ENCODE measurements around the gene QPRT. TPM values are rescaled to one million over a fixed set of nuclear protein-coding genes. Genes with fewer than 3 reads are reported as not detected.
"Not testable (repeated sequence)": the region's sequence is repeated elsewhere in the genome, so short reads cannot be mapped to it uniquely, and the experiment has no call there.

The QPRT gene
- total RNA-seq, 2 donors from 2014 or later = 8.3 to 11.1 TPM

- Histone ChIP-seq H3K4me3 (no peak overlapping the region), H3K9me3 (no peaks in the 10 kb centered on the region), H3K27me3 (replicated peaks; ENCODE audit: insufficient read depth) (no peaks in the 10 kb centered on the region), H3K36me3 (no peaks in the 10 kb centered on the region), H3K27ac (no peak overlapping the region), H3K4me1 (replicated peaks) (peaks cover 11% of the 10 kb centered on the region)
- intact Hi-C loops (cut with DNase I) = no loop called here
- no peak for TF ChIP-seq POLR2AphosphoS5 (IDR thresholded peaks at IDR 0.05)
- TF ChIP-seq POLR2A (IDR thresholded peaks at IDR 0.05) = no peak
- TF ChIP-seq, protein P1, sequence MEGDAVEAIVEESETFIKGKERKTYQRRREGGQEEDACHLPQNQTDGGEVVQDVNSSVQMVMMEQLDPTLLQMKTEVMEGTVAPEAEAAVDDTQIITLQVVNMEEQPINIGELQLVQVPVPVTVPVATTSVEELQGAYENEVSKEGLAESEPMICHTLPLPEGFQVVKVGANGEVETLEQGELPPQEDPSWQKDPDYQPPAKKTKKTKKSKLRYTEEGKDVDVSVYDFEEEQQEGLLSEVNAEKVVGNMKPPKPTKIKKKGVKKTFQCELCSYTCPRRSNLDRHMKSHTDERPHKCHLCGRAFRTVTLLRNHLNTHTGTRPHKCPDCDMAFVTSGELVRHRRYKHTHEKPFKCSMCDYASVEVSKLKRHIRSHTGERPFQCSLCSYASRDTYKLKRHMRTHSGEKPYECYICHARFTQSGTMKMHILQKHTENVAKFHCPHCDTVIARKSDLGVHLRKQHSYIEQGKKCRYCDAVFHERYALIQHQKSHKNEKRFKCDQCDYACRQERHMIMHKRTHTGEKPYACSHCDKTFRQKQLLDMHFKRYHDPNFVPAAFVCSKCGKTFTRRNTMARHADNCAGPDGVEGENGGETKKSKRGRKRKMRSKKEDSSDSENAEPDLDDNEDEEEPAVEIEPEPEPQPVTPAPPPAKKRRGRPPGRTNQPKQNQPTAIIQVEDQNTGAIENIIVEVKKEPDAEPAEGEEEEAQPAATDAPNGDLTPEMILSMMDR (IDR thresholded peaks at IDR 0.05) = no peak
- 67% methylated on average over 6 of the region's 6 CpGs for WGBS
- no peak for DNase-seq (ENCODE audit: low spot score)
Measured at GRCh38 chr16:29736764-29737163, 57.8 kb downstream of the QPRT start.

DNA sequence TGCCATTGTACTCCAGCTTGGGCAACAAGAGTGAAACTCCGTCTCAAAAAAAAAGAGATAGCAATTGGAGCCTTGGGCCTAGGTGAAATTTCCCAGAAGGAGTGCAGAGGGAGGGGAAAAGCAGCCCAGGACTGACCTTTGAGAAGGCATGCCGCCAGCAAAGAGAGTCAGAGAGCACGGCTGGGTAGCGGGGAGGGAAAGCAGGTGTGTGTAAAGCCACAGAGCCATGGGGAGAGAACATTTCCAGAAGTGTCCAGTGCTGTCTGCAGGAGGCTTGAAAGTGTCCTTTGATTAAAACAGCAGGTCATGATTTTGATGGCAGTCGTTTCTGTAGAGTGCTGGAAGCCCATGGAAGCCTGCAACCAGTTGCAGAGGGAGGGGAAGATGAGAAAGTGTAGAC is 58.7 kb downstream of the QPRT start:
- peaks cover 12% of the 10 kb centered on the region for H3K4me1 ChIP-seq (replicated peaks)
- no peak for DNase-seq (ENCODE audit: low spot score)
- peak overlapping the region in 1 of 2 donors; percentile 86 for H3K27ac ChIP-seq
- no peaks in the 10 kb centered on the region for H3K9me3 ChIP-seq
- no peaks in the 10 kb centered on the region for H3K27me3 ChIP-seq (replicated peaks; ENCODE audit: insufficient read depth)
- H3K4me3 ChIP-seq = no peak overlapping the region
- TF ChIP-seq, protein P1 (IDR thresholded peaks at IDR 0.05) = no peak
- TF ChIP-seq POLR2AphosphoS5 (IDR thresholded peaks at IDR 0.05) (no peak), POLR2A (IDR thresholded peaks at IDR 0.05) (no peak)
- 82% methylated on average over 5 of the region's 5 CpGs for WGBS
- H3K36me3 ChIP-seq = no peaks in the 10 kb centered on the region
- intact Hi-C loops (cut with DNase I) = no loop called here

DNA sequence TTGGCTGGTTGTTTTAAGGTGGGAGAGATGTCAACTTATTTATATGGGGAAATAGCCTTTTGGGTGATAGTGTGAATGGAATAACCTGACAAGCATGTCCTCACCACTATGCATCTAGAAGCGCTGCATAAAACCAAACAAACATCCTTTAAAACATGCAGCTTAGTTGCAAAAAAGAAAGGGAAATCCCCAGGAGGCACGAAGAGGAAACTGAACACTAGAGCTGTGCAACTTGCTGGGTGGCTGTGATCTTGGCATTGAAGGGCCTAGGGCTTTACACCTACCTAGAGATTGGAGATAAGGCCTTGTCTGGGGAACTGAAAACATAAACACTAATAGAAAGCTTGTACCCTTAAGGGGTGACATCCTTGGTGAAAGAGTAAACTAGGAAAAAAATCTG is 59.5 kb downstream of the QPRT start:
- TF ChIP-seq POLR2A (IDR thresholded peaks at IDR 0.05) (no peak), POLR2AphosphoS5 (IDR thresholded peaks at IDR 0.05) (peak; percentile 46)
- TF ChIP-seq, protein P1 (IDR thresholded peaks at IDR 0.05) = peak in 1 of 4 experiments; percentile 7
- DNase-seq (ENCODE audit: low spot score) = no peak
- Histone ChIP-seq H3K27ac (peak overlapping the region; percentile 74 to 86), H3K27me3 (replicated peaks; ENCODE audit: insufficient read depth) (no peaks in the 10 kb centered on the region), H3K4me1 (replicated peaks) (peaks cover 12% of the 10 kb centered on the region), H3K36me3 (no peaks in the 10 kb centered on the region), H3K4me3 (no peak overlapping the region), H3K9me3 (no peaks in the 10 kb centered on the region)
- intact Hi-C loops (cut with DNase I) = no loop called here
- WGBS = 68% methylated on average over 2 of the region's 2 CpGs

DNA sequence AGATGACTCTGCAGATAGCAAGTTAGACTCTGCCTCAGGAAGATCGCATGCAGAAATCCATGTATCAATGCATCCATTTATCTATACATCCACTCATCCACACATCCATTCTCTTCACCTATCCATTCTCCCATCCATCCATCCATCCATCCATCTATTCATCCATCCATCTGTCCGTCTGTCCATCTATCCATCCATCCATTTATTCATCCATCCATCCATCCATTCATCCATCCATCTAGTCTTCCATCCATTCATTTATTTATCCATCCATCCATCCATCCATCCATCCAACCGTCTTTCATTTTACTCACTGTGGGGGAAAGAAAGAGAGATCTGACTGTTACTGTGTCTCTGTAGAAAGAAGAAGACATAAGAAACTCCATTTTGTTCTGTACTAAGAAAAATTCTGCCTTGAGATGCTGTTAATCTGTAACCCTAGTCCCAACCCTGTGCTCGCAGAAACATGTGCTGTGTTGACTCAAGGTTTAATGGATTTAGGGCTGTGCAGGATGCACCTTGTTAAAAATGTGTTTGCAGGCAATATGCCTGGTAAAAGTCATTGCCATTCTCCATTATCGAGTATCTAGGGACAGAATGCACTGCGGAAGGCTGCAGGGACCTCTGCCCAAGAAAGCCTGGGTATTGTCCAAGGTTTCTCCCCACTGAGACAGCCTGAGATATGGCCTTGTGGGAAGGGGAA is 61.1 kb downstream of the QPRT start:
- H3K27me3 ChIP-seq (replicated peaks; ENCODE audit: insufficient read depth); H3K4me3 ChIP-seq; H3K9me3 ChIP-seq; H3K36me3 ChIP-seq; intact Hi-C loops (cut with DNase I): not testable (repeated sequence)
- DNase-seq (ENCODE audit: low spot score) = peak; percentile 74
- peaks cover 20% of the 10 kb centered on the region for H3K4me1 ChIP-seq (replicated peaks)
- 39% methylated on average over 6 of the region's 6 CpGs for WGBS
- TF ChIP-seq POLR2AphosphoS5 (IDR thresholded peaks at IDR 0.05) = peak; percentile 85
- peak overlapping the region; percentile 74 to 86 for H3K27ac ChIP-seq

- H3K4me1 ChIP-seq (replicated peaks) = peaks cover 20% of the 10 kb centered on the region
- H3K36me3 ChIP-seq; H3K4me3 ChIP-seq; H3K27me3 ChIP-seq (replicated peaks; ENCODE audit: insufficient read depth); intact Hi-C loops (cut with DNase I); H3K9me3 ChIP-seq: not testable (repeated sequence)
- H3K27ac ChIP-seq = peak overlapping the region; percentile 74 to 86
- whole genome bisulfite sequencing = 14% methylated on average over 11 of the region's 11 CpGs
- DNase-seq (ENCODE audit: low spot score) = peak; percentile 60
Measured at GRCh38 chr16:29740630-29741015, 61.6 kb downstream of the QPRT start.

- Histone ChIP-seq H3K4me1 (replicated peaks) (peaks cover 20% of the 10 kb centered on the region), H3K4me3 (no peak overlapping the region), H3K36me3 (no peaks in the 10 kb centered on the region), H3K9me3 (no peaks in the 10 kb centered on the region), H3K27me3 (replicated peaks; ENCODE audit: insufficient read depth) (no peaks in the 10 kb centered on the region), H3K27ac (peak overlapping the region; percentile 74 to 86)
- TF ChIP-seq POLR2AphosphoS5 (IDR thresholded peaks at IDR 0.05) (no peak), POLR2A (IDR thresholded peaks at IDR 0.05) (no peak)
- TF ChIP-seq, protein P1 (IDR thresholded peaks at IDR 0.05) = no peak
- DNase-seq (ENCODE audit: low spot score) = no peak
- intact Hi-C loops (cut with DNase I) = no loop called here
- 79% methylated on average over 7 of the region's 7 CpGs for WGBS
Measured at GRCh38 chr16:29742683-29743275, 63.8 kb downstream of the QPRT start.
